ENCODE measurements around the gene ZNF701. TPM values are rescaled to one million over a fixed set of nuclear protein-coding genes. Genes with fewer than 3 reads are reported as not detected.

The ZNF701 gene
- total RNA-seq, 1 experiment from 2014 or later, result 40.3 TPM

DNA sequence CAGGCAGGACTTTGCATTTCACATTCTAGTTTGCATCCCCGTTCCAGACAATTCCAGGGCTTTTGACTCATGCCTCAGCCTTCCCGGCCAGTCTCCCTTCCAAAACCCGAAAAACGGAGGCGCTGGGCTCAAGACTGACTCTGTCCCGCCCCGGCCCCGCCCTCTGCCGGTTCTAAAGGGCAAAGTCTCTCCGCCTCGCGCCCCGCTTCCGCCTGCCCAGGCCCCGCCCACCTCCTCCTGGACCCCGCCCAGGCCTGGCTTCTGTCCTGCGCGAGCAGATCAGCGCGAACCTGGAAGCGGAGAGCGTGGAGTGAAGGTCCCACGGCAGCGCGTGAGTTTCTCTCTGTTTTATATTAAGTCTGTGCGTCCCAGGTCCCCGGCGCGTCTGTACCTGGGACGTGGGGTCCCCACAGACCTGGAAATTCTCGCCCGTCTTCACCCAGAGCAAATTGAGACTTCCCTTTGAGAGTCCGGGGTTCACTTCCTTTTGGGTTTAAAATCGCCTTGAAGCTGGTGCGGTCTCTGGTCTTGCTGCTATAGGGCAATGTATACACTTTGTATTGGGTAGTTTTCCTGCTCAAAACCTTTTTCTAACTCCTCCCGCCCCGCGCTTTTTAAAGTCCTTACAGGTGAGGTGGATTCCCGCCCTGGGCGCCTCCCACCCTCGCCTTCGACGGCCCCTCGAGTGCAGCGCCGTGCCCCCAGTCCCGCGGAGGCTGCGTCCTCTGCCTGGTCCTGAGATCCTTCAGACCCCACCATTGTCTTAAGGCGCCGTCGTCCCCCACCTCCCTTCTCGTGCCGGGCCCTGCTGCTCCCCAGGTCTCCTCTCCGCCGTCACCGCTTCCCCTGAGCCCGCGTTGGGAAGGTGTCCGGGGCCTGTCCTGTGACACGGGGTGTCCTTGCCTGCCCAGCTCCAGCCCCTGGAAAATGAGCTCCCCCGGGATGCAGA lies 31.2 kb downstream of the ZNF701 start (continued):
- TF ChIP-seq, protein P1, sequence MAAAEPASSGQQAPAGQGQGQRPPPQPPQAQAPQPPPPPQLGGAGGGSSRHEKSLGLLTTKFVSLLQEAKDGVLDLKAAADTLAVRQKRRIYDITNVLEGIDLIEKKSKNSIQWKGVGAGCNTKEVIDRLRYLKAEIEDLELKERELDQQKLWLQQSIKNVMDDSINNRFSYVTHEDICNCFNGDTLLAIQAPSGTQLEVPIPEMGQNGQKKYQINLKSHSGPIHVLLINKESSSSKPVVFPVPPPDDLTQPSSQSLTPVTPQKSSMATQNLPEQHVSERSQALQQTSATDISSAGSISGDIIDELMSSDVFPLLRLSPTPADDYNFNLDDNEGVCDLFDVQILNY (CRISPR knock-in tag; IDR thresholded peaks at IDR 0.05), result no peak
- TF ChIP-seq, protein P2, sequence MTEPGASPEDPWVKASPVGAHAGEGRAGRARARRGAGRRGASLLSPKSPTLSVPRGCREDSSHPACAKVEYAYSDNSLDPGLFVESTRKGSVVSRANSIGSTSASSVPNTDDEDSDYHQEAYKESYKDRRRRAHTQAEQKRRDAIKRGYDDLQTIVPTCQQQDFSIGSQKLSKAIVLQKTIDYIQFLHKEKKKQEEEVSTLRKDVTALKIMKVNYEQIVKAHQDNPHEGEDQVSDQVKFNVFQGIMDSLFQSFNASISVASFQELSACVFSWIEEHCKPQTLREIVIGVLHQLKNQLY (CRISPR knock-in tag; IDR thresholded peaks at IDR 0.05), result no peak
- TF ChIP-seq, protein P3, sequence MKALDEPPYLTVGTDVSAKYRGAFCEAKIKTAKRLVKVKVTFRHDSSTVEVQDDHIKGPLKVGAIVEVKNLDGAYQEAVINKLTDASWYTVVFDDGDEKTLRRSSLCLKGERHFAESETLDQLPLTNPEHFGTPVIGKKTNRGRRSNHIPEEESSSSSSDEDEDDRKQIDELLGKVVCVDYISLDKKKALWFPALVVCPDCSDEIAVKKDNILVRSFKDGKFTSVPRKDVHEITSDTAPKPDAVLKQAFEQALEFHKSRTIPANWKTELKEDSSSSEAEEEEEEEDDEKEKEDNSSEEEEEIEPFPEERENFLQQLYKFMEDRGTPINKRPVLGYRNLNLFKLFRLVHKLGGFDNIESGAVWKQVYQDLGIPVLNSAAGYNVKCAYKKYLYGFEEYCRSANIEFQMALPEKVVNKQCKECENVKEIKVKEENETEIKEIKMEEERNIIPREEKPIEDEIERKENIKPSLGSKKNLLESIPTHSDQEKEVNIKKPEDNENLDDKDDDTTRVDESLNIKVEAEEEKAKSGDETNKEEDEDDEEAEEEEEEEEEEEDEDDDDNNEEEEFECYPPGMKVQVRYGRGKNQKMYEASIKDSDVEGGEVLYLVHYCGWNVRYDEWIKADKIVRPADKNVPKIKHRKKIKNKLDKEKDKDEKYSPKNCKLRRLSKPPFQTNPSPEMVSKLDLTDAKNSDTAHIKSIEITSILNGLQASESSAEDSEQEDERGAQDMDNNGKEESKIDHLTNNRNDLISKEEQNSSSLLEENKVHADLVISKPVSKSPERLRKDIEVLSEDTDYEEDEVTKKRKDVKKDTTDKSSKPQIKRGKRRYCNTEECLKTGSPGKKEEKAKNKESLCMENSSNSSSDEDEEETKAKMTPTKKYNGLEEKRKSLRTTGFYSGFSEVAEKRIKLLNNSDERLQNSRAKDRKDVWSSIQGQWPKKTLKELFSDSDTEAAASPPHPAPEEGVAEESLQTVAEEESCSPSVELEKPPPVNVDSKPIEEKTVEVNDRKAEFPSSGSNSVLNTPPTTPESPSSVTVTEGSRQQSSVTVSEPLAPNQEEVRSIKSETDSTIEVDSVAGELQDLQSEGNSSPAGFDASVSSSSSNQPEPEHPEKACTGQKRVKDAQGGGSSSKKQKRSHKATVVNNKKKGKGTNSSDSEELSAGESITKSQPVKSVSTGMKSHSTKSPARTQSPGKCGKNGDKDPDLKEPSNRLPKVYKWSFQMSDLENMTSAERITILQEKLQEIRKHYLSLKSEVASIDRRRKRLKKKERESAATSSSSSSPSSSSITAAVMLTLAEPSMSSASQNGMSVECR (CRISPR knock-in tag; IDR thresholded peaks at IDR 0.05; ENCODE audit: borderline replicate concordance), result 0 out of 2 replicates have a peak, but pooled peaks have one; percentile 23
- TF ChIP-seq, protein P4, sequence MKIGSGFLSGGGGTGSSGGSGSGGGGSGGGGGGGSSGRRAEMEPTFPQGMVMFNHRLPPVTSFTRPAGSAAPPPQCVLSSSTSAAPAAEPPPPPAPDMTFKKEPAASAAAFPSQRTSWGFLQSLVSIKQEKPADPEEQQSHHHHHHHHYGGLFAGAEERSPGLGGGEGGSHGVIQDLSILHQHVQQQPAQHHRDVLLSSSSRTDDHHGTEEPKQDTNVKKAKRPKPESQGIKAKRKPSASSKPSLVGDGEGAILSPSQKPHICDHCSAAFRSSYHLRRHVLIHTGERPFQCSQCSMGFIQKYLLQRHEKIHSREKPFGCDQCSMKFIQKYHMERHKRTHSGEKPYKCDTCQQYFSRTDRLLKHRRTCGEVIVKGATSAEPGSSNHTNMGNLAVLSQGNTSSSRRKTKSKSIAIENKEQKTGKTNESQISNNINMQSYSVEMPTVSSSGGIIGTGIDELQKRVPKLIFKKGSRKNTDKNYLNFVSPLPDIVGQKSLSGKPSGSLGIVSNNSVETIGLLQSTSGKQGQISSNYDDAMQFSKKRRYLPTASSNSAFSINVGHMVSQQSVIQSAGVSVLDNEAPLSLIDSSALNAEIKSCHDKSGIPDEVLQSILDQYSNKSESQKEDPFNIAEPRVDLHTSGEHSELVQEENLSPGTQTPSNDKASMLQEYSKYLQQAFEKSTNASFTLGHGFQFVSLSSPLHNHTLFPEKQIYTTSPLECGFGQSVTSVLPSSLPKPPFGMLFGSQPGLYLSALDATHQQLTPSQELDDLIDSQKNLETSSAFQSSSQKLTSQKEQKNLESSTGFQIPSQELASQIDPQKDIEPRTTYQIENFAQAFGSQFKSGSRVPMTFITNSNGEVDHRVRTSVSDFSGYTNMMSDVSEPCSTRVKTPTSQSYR (CRISPR knock-in tag; IDR thresholded peaks at IDR 0.05), result no peak
- TF ChIP-seq SOX15 (CRISPR knock-in tag; IDR thresholded peaks at IDR 0.05) (no peak), ESRRA (CRISPR knock-in tag; IDR thresholded peaks at IDR 0.05; ENCODE audit: borderline replicate concordance) (no peak), ATF1 (CRISPR knock-in tag; IDR thresholded peaks at IDR 0.05) (no peak), ZNF121 (CRISPR knock-in tag; IDR thresholded peaks at IDR 0.05) (no peak), SP1 (CRISPR knock-in tag; conservative IDR thresholded peaks at IDR 0.05) (peak; percentile 77), FOXP1 (CRISPR knock-in tag; IDR thresholded peaks at IDR 0.05; ENCODE audit: borderline replicate concordance) (peak; percentile 41; the same call in 1 of the 2 replicates), OVOL2 (CRISPR knock-in tag; IDR thresholded peaks at IDR 0.05; ENCODE audit: borderline replicate concordance) (no peak)
- TF ChIP-seq, protein P5, sequence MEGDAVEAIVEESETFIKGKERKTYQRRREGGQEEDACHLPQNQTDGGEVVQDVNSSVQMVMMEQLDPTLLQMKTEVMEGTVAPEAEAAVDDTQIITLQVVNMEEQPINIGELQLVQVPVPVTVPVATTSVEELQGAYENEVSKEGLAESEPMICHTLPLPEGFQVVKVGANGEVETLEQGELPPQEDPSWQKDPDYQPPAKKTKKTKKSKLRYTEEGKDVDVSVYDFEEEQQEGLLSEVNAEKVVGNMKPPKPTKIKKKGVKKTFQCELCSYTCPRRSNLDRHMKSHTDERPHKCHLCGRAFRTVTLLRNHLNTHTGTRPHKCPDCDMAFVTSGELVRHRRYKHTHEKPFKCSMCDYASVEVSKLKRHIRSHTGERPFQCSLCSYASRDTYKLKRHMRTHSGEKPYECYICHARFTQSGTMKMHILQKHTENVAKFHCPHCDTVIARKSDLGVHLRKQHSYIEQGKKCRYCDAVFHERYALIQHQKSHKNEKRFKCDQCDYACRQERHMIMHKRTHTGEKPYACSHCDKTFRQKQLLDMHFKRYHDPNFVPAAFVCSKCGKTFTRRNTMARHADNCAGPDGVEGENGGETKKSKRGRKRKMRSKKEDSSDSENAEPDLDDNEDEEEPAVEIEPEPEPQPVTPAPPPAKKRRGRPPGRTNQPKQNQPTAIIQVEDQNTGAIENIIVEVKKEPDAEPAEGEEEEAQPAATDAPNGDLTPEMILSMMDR (IDR thresholded peaks at IDR 0.05), result no peak
- TF ChIP-seq, protein P6, sequence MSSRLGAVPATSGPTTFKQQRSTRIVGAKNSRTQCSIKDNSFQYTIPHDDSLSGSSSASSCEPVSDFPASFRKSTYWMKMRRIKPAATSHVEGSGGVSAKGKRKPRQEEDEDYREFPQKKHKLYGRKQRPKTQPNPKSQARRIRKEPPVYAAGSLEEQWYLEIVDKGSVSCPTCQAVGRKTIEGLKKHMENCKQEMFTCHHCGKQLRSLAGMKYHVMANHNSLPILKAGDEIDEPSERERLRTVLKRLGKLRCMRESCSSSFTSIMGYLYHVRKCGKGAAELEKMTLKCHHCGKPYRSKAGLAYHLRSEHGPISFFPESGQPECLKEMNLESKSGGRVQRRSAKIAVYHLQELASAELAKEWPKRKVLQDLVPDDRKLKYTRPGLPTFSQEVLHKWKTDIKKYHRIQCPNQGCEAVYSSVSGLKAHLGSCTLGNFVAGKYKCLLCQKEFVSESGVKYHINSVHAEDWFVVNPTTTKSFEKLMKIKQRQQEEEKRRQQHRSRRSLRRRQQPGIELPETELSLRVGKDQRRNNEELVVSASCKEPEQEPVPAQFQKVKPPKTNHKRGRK (CRISPR knock-in tag; IDR thresholded peaks at IDR 0.05; ENCODE audit: borderline replicate concordance), result no peak
- TF ChIP-seq, protein P7, sequence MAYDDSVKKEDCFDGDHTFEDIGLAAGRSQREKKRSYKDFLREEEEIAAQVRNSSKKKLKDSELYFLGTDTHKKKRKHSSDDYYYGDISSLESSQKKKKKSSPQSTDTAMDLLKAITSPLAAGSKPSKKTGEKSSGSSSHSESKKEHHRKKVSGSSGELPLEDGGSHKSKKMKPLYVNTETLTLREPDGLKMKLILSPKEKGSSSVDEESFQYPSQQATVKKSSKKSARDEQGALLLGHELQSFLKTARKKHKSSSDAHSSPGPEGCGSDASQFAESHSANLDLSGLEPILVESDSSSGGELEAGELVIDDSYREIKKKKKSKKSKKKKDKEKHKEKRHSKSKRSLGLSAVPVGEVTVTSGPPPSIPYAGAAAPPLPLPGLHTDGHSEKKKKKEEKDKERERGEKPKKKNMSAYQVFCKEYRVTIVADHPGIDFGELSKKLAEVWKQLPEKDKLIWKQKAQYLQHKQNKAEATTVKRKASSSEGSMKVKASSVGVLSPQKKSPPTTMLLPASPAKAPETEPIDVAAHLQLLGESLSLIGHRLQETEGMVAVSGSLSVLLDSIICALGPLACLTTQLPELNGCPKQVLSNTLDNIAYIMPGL (CRISPR knock-in tag; IDR thresholded peaks at IDR 0.05), result no peak
- TF ChIP-seq, protein P8, sequence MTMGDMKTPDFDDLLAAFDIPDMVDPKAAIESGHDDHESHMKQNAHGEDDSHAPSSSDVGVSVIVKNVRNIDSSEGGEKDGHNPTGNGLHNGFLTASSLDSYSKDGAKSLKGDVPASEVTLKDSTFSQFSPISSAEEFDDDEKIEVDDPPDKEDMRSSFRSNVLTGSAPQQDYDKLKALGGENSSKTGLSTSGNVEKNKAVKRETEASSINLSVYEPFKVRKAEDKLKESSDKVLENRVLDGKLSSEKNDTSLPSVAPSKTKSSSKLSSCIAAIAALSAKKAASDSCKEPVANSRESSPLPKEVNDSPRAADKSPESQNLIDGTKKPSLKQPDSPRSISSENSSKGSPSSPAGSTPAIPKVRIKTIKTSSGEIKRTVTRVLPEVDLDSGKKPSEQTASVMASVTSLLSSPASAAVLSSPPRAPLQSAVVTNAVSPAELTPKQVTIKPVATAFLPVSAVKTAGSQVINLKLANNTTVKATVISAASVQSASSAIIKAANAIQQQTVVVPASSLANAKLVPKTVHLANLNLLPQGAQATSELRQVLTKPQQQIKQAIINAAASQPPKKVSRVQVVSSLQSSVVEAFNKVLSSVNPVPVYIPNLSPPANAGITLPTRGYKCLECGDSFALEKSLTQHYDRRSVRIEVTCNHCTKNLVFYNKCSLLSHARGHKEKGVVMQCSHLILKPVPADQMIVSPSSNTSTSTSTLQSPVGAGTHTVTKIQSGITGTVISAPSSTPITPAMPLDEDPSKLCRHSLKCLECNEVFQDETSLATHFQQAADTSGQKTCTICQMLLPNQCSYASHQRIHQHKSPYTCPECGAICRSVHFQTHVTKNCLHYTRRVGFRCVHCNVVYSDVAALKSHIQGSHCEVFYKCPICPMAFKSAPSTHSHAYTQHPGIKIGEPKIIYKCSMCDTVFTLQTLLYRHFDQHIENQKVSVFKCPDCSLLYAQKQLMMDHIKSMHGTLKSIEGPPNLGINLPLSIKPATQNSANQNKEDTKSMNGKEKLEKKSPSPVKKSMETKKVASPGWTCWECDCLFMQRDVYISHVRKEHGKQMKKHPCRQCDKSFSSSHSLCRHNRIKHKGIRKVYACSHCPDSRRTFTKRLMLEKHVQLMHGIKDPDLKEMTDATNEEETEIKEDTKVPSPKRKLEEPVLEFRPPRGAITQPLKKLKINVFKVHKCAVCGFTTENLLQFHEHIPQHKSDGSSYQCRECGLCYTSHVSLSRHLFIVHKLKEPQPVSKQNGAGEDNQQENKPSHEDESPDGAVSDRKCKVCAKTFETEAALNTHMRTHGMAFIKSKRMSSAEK (CRISPR knock-in tag; IDR thresholded peaks at IDR 0.05; ENCODE audit: borderline replicate concordance), result no peak
- TF ChIP-seq, protein P9, sequence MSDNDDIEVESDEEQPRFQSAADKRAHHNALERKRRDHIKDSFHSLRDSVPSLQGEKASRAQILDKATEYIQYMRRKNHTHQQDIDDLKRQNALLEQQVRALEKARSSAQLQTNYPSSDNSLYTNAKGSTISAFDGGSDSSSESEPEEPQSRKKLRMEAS (CRISPR knock-in tag; IDR thresholded peaks at IDR 0.05), result peak; percentile 53; the same call in 1 of the 2 replicates

Measured in WTC11 (cell line).